GM12878 (cell line): Measurements from ENCODE around the gene STX10. TPM values are rescaled to one million over a fixed set of nuclear protein-coding genes. Genes with fewer than 3 reads are reported as not detected.

Source experiments
- ATF7 ChIP-seq: fragments of 450-650 bp; IDR thresholded peaks from 2 replicates; pipeline ENCODE4 v1.6.1; 2016; ENCODE audit warnings: low read depth, mild to moderate bottlenecking
- BMI1 ChIP-seq: fragments of 450-650 bp; IDR thresholded peaks from 2 replicates; pipeline ENCODE4 v1.6.1; 2016; ENCODE audit warnings: mild to moderate bottlenecking, moderate library complexity, borderline replicate concordance
- CEBPZ ChIP-seq: fragments of 150-350 bp; IDR thresholded peaks from 2 replicates; pipeline ENCODE4 v1.6.1; 2016; ENCODE audit warnings: low read depth, low read length
- ESRRA ChIP-seq: IDR thresholded peaks from 2 replicates; pipeline ENCODE4 v1.6.1; 2012; ENCODE audit warnings: mild to moderate bottlenecking, low read length, improper control_type of control experiment
- GABPA ChIP-seq: IDR thresholded peaks from 2 replicates; pipeline ENCODE4 v1.6.1; 2014; ENCODE audit warnings: antibody characterized with exemption, low read depth, mild to moderate bottlenecking, inconsistent platforms
- HCFC1 ChIP-seq: fragments of 150-350 bp; IDR thresholded peaks from 2 replicates; pipeline ENCODE4 v1.6.1; 2014; ENCODE audit warnings: low read length
- IRF3 ChIP-seq: fragments of 450-650 bp; IDR thresholded peaks from 2 replicates; pipeline ENCODE4 v1.6.1; 2014; ENCODE audit warnings: mild to moderate bottlenecking
- JUNB ChIP-seq: IDR thresholded peaks from 2 replicates; pipeline ENCODE4 v1.6.1; 2016; ENCODE audit warnings: antibody characterized with exemption, mild to moderate bottlenecking
- MYC ChIP-seq: IDR thresholded peaks from 2 replicates; pipeline ENCODE4 v1.6.1; 2011; ENCODE audit warnings: mild to moderate bottlenecking, low read length, moderate library complexity, inconsistent platforms; ENCODE audit not compliant: insufficient read depth, insufficient replicate concordance, insufficient read length, severe bottlenecking
- NR2F1 ChIP-seq: fragments of 450-650 bp; conservative IDR thresholded peaks from 2 replicates; pipeline ENCODE4 v1.6.1; 2017; ENCODE audit warnings: mild to moderate bottlenecking
- SUPT20H ChIP-seq: IDR thresholded peaks from 2 replicates; pipeline ENCODE4 v1.6.1; 2011; ENCODE audit warnings: low read depth, mild to moderate bottlenecking, low read length, moderate library complexity, borderline replicate concordance; ENCODE audit not compliant: control insufficient read depth
- ZBTB40 ChIP-seq: fragments of 450-650 bp; IDR thresholded peaks from 2 replicates; pipeline ENCODE4 v1.6.1; 2016; ENCODE audit warnings: mild to moderate bottlenecking, moderate library complexity, borderline replicate concordance
- ZNF592 ChIP-seq: fragments of 450-650 bp; IDR thresholded peaks from 2 replicates; pipeline ENCODE4 v1.6.1; 2017; ENCODE audit warnings: mild to moderate bottlenecking, moderate library complexity
- ZNF622 ChIP-seq: fragments of 450-650 bp; IDR thresholded peaks from 2 replicates; pipeline ENCODE4 v1.6.1; 2017; ENCODE audit warnings: mild to moderate bottlenecking, inconsistent platforms
- ZZZ3 ChIP-seq: IDR thresholded peaks from 2 replicates; pipeline ENCODE4 v1.6.1; 2011; ENCODE audit warnings: low read depth; ENCODE audit not compliant: control insufficient read depth, insufficient read length
- polyA plus RNA-seq, 11 experiments: library from polyadenylated mRNA; depleted of rRNA in 4 of 11; unstranded in 6 of 11; stranded (reverse) in 5 of 11; fragments of >200 nt; fragmentation: Nextera tagmentation in 4 of 11; fragmentation: Illumina TruSeq in 1 of 11; extraction: Ambion mirVana in 4 of 11; extraction: Trizol in 1 of 11; gene quantifications; 1 replicate in 1 of 11; 2 replicates in 10 of 11; pipeline versions ENCODE4 v1.2.1 to v1.2.3, GENCODE V29; 2011 to 2016; ENCODE audit warnings: inconsistent platforms in 2 of 11, missing spikeins in 2 of 11, low read depth in 1 of 11
- total RNA-seq, 4 experiments: library from RNA; depleted of rRNA in 3 of 4; stranded (reverse); fragments of >200 nt in 3 of 4; fragmentation: Illumina TruSeq in 1 of 4; extraction: Trizol in 1 of 4; gene quantifications; 2 replicates each; pipeline versions ENCODE4 v1.2.1 to v1.2.3, GENCODE V29; 2013 to 2021

Gene STX10
- total and polyA plus RNA-seq, 10 of the 15 experiments (the other 5 are each of a cell fraction or from before 2014, with no cell fraction given), result 0.56 to 76.1 (median 47.6) TPM

- TF ChIP-seq CEBPZ (no peak), IRF3 (no peak), ZNF622 (no peak), GABPA (no peak), HCFC1 (no peak), MYC (peak; percentile 79), ZBTB40 (peak; percentile 55; the same call in 1 of the 2 replicates), BMI1 (no peak), ESRRA (0 out of 2 replicates have a peak, but pooled peaks have one; percentile 51), ATF7 (peak; percentile 71), SUPT20H (no peak), ZNF592 (no peak), JUNB (no peak), NR2F1 (0 out of 2 replicates have a peak, but pooled peaks have one; percentile 35), ZZZ3 (no peak)
These were observed 1.6 kb upstream of the STX10 start (continued) for GRCh38 chr19:13151605-13152355.
